ENCODE data around the gene GTF2F1. TPM values are rescaled to one million over a fixed set of nuclear protein-coding genes. Genes with fewer than 3 reads are reported as not detected.
"Not testable (repeated sequence)": the region's sequence is repeated elsewhere in the genome, so short reads cannot be mapped to it uniquely, and the experiment has no call there.

GTF2F1 gene
- total RNA-seq, 6 experiments from 2014 or later: 70.4 to 75.1 (median 71.4) TPM

DNA sequence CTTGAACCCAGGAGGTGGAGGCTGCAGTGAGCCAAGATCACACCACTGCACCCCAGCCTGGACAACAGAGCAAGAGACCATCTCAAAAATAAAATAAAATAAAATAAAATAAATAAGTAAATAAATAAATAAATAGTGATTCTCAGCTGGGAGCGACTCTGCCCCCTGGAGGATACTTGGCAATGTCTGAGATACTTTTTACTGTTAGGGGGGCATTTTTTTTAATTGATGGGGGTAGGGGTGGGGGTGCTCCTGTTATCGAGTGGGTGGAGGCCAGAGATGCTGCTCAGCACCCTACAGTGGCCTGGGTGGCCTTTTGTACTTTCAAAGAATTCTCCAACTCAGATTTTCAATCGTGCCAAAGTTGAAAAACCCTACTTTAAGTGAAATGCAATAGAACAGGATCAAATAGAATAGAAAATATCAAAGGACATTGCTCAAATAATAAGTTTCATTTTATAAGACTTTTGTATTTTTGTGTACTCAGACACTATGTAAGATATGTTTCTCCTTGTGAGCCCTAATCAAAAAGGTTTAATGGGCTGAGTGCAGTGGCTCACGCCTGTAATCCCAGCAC lies 38.8 kb downstream of the GTF2F1 start:
- no peaks in the 10 kb centered on the region for H3K36me3 Mint-ChIP-seq (ENCODE audit: low read depth)
- DNase-seq: no peak
- no peaks in the 10 kb centered on the region for H3K4me1 Mint-ChIP-seq (ENCODE audit: low read depth)
- H3K9me3 Mint-ChIP-seq: no peaks in the 10 kb centered on the region
- TF ChIP-seq, protein P1, sequence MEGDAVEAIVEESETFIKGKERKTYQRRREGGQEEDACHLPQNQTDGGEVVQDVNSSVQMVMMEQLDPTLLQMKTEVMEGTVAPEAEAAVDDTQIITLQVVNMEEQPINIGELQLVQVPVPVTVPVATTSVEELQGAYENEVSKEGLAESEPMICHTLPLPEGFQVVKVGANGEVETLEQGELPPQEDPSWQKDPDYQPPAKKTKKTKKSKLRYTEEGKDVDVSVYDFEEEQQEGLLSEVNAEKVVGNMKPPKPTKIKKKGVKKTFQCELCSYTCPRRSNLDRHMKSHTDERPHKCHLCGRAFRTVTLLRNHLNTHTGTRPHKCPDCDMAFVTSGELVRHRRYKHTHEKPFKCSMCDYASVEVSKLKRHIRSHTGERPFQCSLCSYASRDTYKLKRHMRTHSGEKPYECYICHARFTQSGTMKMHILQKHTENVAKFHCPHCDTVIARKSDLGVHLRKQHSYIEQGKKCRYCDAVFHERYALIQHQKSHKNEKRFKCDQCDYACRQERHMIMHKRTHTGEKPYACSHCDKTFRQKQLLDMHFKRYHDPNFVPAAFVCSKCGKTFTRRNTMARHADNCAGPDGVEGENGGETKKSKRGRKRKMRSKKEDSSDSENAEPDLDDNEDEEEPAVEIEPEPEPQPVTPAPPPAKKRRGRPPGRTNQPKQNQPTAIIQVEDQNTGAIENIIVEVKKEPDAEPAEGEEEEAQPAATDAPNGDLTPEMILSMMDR (IDR thresholded peaks at IDR 0.05): peak; percentile 85
- H3K27me3 Mint-ChIP-seq (ENCODE audit: insufficient read depth): peaks cover 5% of the 10 kb centered on the region; the same call in 1 of the 2 replicates
- H3K4me3 Mint-ChIP-seq: no peak overlapping the region
- H3K27ac Mint-ChIP-seq: no peak overlapping the region

DNA sequence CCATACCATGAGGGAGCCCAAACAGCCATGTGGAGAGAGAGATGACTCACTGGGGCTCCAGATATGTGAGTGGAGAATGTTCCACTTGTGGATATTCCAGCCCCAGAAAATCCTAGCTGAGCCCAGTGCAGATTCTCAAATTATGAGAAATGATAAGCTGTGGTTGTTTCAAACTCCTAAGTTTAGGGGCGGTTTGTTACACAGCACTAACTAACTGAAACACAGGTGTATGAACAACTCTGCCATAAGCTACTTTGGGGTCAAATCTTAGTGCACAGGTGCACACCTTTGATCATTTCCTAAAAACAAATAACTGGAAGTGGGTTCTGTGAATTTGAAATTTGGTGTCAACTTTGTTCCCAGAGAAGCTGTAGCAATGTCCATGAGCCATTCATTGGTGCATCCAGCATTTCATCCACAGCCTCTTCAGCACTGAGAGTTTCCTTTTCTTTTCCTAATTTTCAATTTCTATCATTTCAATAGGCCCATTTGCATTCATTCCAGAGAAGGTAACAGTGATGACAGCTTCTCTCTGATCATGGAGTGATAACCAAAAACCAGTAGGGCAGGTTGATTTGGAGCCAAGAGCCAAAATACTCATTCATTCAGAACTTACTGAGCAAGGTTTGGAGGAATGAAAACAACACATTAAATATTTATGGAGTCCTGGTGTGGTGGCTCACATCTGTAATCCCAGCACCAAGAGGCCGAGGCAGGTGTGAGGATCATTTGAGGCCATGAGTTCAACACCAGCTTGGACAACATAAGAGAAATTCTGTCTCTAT lies 40.4 kb downstream of the GTF2F1 start:
- TF ChIP-seq, protein P1 (IDR thresholded peaks at IDR 0.05): no peak
- no peak overlapping the region for H3K4me3 Mint-ChIP-seq
- no peaks in the 10 kb centered on the region for H3K4me1 Mint-ChIP-seq (ENCODE audit: low read depth)
- H3K9me3 Mint-ChIP-seq: no peaks in the 10 kb centered on the region
- no peaks in the 10 kb centered on the region for H3K36me3 Mint-ChIP-seq (ENCODE audit: low read depth)
- peaks cover 4% of the 10 kb centered on the region; the same call in 1 of the 2 replicates for H3K27me3 Mint-ChIP-seq (ENCODE audit: insufficient read depth)
- H3K27ac Mint-ChIP-seq: no peak overlapping the region
- DNase-seq: no peak

DNA sequence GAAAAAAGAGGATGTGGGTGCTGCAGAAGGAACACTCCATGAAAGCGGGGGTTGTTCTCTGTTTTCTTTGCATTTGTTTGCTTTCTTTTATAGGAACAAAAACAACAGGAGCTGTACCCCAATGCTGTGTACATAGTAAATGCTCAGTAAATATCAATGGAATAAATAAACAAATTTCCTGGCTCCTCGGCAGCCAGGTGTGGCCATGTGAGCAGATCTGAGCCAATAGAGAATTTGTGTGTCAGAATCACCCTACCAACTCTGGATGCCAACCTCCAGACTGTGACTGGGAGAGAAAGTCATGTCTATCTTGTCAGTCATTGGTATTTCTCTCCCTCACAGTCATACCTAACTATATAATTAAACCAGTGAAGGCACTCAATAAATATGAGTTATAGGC lies 42.3 kb downstream of the GTF2F1 start:
- DNase-seq: no peak
- Mint-ChIP-seq H3K4me3 (no peak overlapping the region), H3K9me3 (no peaks in the 10 kb centered on the region), H3K27ac (no peak overlapping the region), H3K36me3 (ENCODE audit: low read depth) (no peaks in the 10 kb centered on the region), H3K27me3 (ENCODE audit: insufficient read depth) (peaks cover 5% of the 10 kb centered on the region), H3K4me1 (ENCODE audit: low read depth) (no peaks in the 10 kb centered on the region)
- TF ChIP-seq, protein P1 (IDR thresholded peaks at IDR 0.05): no peak

DNA sequence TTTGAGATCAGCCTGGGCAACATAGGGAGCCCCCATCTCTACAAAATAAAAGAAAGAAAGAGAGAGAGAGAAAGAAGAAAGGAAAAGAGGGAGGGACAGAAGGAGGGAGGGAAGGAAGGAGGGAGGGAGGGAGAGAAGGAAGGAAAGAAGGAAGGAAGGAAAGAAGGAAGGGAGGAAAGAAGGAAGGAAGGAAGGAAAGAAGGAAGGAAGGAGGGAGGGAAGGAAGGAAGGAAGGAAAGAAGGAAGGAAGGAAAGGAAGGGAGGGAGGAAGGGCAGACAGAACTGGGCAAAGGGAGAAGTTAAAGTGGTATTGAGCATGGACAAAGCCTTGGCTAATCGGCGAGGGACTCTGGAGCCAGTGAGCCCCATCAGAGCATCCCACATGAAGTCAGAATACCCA lies 43.7 kb downstream of the GTF2F1 start:
- not testable (repeated sequence) for H3K4me3 Mint-ChIP-seq; H3K4me1 Mint-ChIP-seq (ENCODE audit: low read depth); H3K27ac Mint-ChIP-seq; DNase-seq; H3K9me3 Mint-ChIP-seq; H3K27me3 Mint-ChIP-seq (ENCODE audit: insufficient read depth); H3K36me3 Mint-ChIP-seq (ENCODE audit: low read depth)

DNA sequence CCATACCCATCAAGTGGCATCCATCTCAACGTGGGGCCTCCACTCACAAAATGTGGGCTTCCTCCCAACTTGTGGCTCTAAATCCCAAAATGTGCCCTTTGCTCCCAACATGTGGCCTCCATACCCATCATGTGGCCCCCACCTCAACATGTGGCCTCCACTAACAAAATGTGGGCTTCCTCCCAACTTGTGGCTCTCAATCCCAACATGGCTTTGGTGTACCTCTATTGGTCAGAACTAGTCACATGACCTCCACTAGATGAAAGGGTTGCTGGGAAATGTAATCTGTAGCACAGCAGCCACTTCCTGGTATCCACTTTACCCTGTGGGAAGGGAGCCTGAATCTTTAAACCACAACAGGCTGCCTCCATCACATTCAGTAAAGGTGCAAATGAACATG lies 49.5 kb downstream of the GTF2F1 start:
- DNase-seq: no peak
- Mint-ChIP-seq H3K9me3 (no peaks in the 10 kb centered on the region), H3K36me3 (ENCODE audit: low read depth) (no peaks in the 10 kb centered on the region), H3K27ac (no peak overlapping the region), H3K27me3 (ENCODE audit: insufficient read depth) (peaks cover 2% of the 10 kb centered on the region), H3K4me1 (ENCODE audit: low read depth) (no peaks in the 10 kb centered on the region), H3K4me3 (no peak overlapping the region)
- TF ChIP-seq, protein P1 (IDR thresholded peaks at IDR 0.05): no peak

DNA sequence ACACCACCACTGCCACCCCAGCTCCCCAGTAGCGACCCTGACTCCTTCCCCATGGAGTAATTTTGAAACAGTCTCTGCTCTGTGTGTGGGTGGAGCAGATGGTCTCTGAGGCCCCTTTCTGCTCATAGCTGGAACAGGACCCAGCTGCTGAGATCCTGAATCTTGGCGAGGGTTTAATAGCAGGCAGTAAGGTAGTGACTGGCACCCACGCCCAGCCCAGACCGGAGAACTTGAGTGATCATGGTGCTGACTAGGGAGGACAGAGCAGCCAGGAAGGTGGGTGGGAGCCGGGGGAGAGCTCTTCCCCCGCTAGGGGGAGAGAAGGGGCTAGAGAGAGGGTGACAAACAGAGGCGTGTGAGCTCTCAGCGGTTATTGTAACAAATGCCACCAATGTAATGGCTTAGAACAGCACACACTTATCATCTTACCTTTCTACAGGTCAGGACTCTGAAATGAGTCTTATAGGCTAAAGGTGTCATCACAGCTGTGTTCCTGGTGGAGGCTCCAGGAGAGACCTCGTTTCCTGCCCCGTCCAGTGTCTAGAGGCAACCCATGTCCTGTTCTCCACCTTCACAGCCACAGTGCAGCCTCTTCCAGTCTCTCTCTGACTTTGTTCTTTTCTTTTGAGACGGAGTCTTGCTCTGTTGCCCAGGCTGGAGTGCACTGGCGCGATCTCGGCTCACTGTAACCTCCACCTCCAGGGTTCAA lies 52.3 kb downstream of the GTF2F1 start:
- Mint-ChIP-seq H3K9me3 (no peaks in the 10 kb centered on the region), H3K27me3 (ENCODE audit: insufficient read depth) (no peaks in the 10 kb centered on the region; the same call in none of the 2 replicates), H3K4me3 (no peak overlapping the region), H3K27ac (no peak overlapping the region), H3K4me1 (ENCODE audit: low read depth) (no peaks in the 10 kb centered on the region), H3K36me3 (ENCODE audit: low read depth) (no peaks in the 10 kb centered on the region)
- TF ChIP-seq, protein P1 (IDR thresholded peaks at IDR 0.05): no peak
- DNase-seq: no peak

Measured in HFFc6 (cell line).